Liver (tissue), 9 donors: ENCODE results near the gene CACYBP. TPM values are rescaled to one million over a fixed set of nuclear protein-coding genes. Genes with fewer than 3 reads are reported as not detected.

Source experiments
- DNase-seq: peaks from one replicate; pipeline ENCODE4 v3.0.0-alpha.2; 2017; ENCODE audit warnings: low spot score
- H3K27ac ChIP-seq, 2 donors: one replicate each; pipeline ENCODE4 v1.7.0; 2013; ENCODE audit warnings: inconsistent platforms in 2 of 2, low read length in 2 of 2, control low read depth in 1 of 2, low read depth in 1 of 2, mild to moderate bottlenecking in 1 of 2
- H3K27me3 ChIP-seq, 4 donors: one replicate each; pipeline versions ENCODE4 v1.6.1 to v1.7.0; 2013; ENCODE audit warnings: low read length in 3 of 4, inconsistent platforms in 1 of 4, mild to moderate bottlenecking in 1 of 4, moderate library complexity in 1 of 4; ENCODE audit not compliant: control insufficient read depth in 4 of 4, insufficient read depth in 4 of 4
- H3K36me3 ChIP-seq, 4 donors: one replicate each; pipeline versions ENCODE4 v1.6.1 to v1.7.0; 2013; ENCODE audit warnings: low read length in 3 of 4, mild to moderate bottlenecking in 3 of 4, low read depth in 1 of 4, moderate library complexity in 1 of 4; ENCODE audit not compliant: control insufficient read depth in 4 of 4, insufficient read depth in 3 of 4
- H3K4me1 ChIP-seq, 4 donors: one replicate each; pipeline versions ENCODE4 v1.6.1 to v1.7.0; 2013; ENCODE audit warnings: low read length in 3 of 4, mild to moderate bottlenecking in 3 of 4, moderate library complexity in 1 of 4; ENCODE audit not compliant: control insufficient read depth in 4 of 4, insufficient read depth in 4 of 4
- H3K4me3 ChIP-seq, 3 donors: one replicate each; pipeline versions ENCODE4 v1.6.1 to v1.7.0; 2013; ENCODE audit warnings: low read length in 3 of 3, control low read depth in 1 of 3, low read depth in 1 of 3, mild to moderate bottlenecking in 1 of 3
- H3K9ac ChIP-seq, 2 donors: one replicate each; pipeline ENCODE4 v1.7.0; 2013; ENCODE audit warnings: low read length in 2 of 2, mild to moderate bottlenecking in 2 of 2, moderate library complexity in 2 of 2, control low read depth in 1 of 2, low read depth in 1 of 2
- H3K9me3 ChIP-seq, 4 donors: one replicate each; pipeline versions ENCODE4 v1.6.1 to v1.7.0; 2013; ENCODE audit warnings: low read length in 3 of 4; ENCODE audit not compliant: control insufficient read depth in 4 of 4
- ATF3 ChIP-seq: IDR thresholded peaks from 2 replicates; pipeline ENCODE4 v1.6.1; 2016; ENCODE audit warnings: antibody characterized with exemption
- CTCF ChIP-seq: fragments of 150-350 bp; IDR thresholded peaks from 2 replicates; pipeline ENCODE4 v1.5.1; 2017; ENCODE audit warnings: improper control_type of control experiment, low read depth, low read length; ENCODE audit not compliant: missing input control
- EGR1 ChIP-seq, 2 donors: IDR thresholded peaks; 2 replicates each; pipeline ENCODE4 v1.6.1; 2016 to 2018; ENCODE audit warnings: antibody characterized with exemption in 2 of 2, low read depth in 2 of 2
- FOXA1 ChIP-seq: IDR thresholded peaks from 2 replicates; pipeline ENCODE4 v1.6.1; 2016; ENCODE audit warnings: antibody characterized with exemption
- FOXA2 ChIP-seq: IDR thresholded peaks from 2 replicates; pipeline ENCODE4 v1.6.1; 2016; ENCODE audit warnings: antibody characterized with exemption
- GABPA ChIP-seq, 2 donors: IDR thresholded peaks in 1 of 2; conservative IDR thresholded peaks in 1 of 2; 2 replicates each; pipeline ENCODE4 v1.6.1; 2016; ENCODE audit warnings: antibody characterized with exemption in 2 of 2, mild to moderate bottlenecking in 1 of 2, moderate library complexity in 1 of 2
- HNF4A ChIP-seq, 2 donors: conservative IDR thresholded peaks; 2 replicates each; pipeline ENCODE4 v1.6.1; 2016; ENCODE audit warnings: antibody characterized with exemption in 2 of 2, mild to moderate bottlenecking in 2 of 2
- HNF4G ChIP-seq: IDR thresholded peaks from 2 replicates; pipeline ENCODE4 v1.6.1; 2016; ENCODE audit warnings: antibody characterized with exemption
- JUND ChIP-seq, 2 donors: IDR thresholded peaks; 2 replicates each; pipeline ENCODE4 v1.6.1; 2016; ENCODE audit warnings: antibody characterized with exemption in 2 of 2
- MAX ChIP-seq: IDR thresholded peaks from 2 replicates; pipeline ENCODE4 v1.6.1; 2016; ENCODE audit warnings: antibody characterized with exemption
- NR2F2 ChIP-seq: IDR thresholded peaks from 2 replicates; pipeline ENCODE4 v1.6.1; 2016; ENCODE audit warnings: antibody characterized with exemption
- RAD21 ChIP-seq, 2 donors: IDR thresholded peaks; 2 replicates each; pipeline ENCODE4 v1.6.1; 2016; ENCODE audit warnings: antibody characterized with exemption in 2 of 2, mild to moderate bottlenecking in 2 of 2
- REST ChIP-seq: IDR thresholded peaks from 2 replicates; pipeline ENCODE4 v1.6.1; 2016; ENCODE audit warnings: antibody characterized with exemption, mild to moderate bottlenecking
- RXRA ChIP-seq, 2 donors: IDR thresholded peaks; 2 replicates each; pipeline ENCODE4 v1.6.1; 2017 to 2018; ENCODE audit warnings: antibody characterized with exemption in 2 of 2, mild to moderate bottlenecking in 1 of 2
- SP1 ChIP-seq: IDR thresholded peaks from 2 replicates; pipeline ENCODE4 v1.6.1; 2018; ENCODE audit warnings: antibody characterized with exemption, mild to moderate bottlenecking
- TAF1 ChIP-seq: conservative IDR thresholded peaks from 2 replicates; pipeline ENCODE4 v1.6.1; 2016; ENCODE audit warnings: antibody characterized with exemption, mild to moderate bottlenecking
- YY1 ChIP-seq: IDR thresholded peaks from 2 replicates; pipeline ENCODE4 v1.6.1; 2016; ENCODE audit warnings: antibody characterized with exemption, mild to moderate bottlenecking
- ZBTB33 ChIP-seq: IDR thresholded peaks from 2 replicates; pipeline ENCODE4 v1.6.1; 2016; ENCODE audit warnings: antibody characterized with exemption
- polyA plus RNA-seq, 2 donors: library from polyadenylated mRNA; stranded (reverse) in 1 of 2; unstranded in 1 of 2; fragments of 200-250 nt in 1 of 2; fragments of >200 nt in 1 of 2; fragmentation: Nextera tagmentation in 1 of 2; extraction: Ambion mirVana in 1 of 2; gene quantifications; one replicate each; pipeline versions ENCODE4 v1.2.1 to v1.2.3, GENCODE V29; 2013 to 2015
- total RNA-seq, 2 donors: library from RNA; depleted of rRNA; stranded (reverse); fragments of >200 nt; gene quantifications; one replicate each; pipeline ENCODE4 v1.2.3, GENCODE V29; 2014
- donor health status: healthy.
- donor health status: healthy.
- donor health status: healthy.
- donor health status: healthy.
- donor health status: healthy.

CACYBP gene
- total and polyA plus RNA-seq, 4 donors, result 26.4 to 81.2 (median 36.6) TPM

GRCh38 chr1:174954073-174954460, 45.7 kb upstream of the CACYBP start:
- TF ChIP-seq HNF4G (no peak), JUND (IDR thresholded peaks at IDR 0.05) (no peak), YY1 (no peak), MAX (no peak), REST (no peak), EGR1 (IDR thresholded peaks at IDR 0.05; ENCODE audit: low read depth in 2 of 2) (no peak), HNF4A (conservative IDR thresholded peaks at IDR 0.05) (no peak), NR2F2 (no peak), GABPA (IDR thresholded peaks at IDR 0.05 in 1 of 2, conservative IDR thresholded peaks at IDR 0.05 in 1 of 2) (no peak), FOXA2 (no peak), CTCF (no peak), TAF1 (no peak), SP1 (no peak), FOXA1 (no peak), ATF3 (no peak), RXRA (IDR thresholded peaks at IDR 0.05) (no peak), ZBTB33 (no peak), RAD21 (IDR thresholded peaks at IDR 0.05) (no peak)
- H3K36me3 ChIP-seq, result no peaks in the 10 kb centered on the region
- H3K4me3 ChIP-seq, result no peak overlapping the region
- H3K9ac ChIP-seq, result no peak overlapping the region
- H3K9me3 ChIP-seq, result no peaks in the 10 kb centered on the region
- H3K27me3 ChIP-seq, result no peaks in the 10 kb centered on the region
- H3K4me1 ChIP-seq, result peaks cover 1 to 19% (median 14%) of the 10 kb centered on the region in 4 donors
- peak overlapping the region in 1 of 2 donors; percentile 46 for H3K27ac ChIP-seq
- no peak for DNase-seq
